ENCODE data around the gene SPP1.

DNA sequence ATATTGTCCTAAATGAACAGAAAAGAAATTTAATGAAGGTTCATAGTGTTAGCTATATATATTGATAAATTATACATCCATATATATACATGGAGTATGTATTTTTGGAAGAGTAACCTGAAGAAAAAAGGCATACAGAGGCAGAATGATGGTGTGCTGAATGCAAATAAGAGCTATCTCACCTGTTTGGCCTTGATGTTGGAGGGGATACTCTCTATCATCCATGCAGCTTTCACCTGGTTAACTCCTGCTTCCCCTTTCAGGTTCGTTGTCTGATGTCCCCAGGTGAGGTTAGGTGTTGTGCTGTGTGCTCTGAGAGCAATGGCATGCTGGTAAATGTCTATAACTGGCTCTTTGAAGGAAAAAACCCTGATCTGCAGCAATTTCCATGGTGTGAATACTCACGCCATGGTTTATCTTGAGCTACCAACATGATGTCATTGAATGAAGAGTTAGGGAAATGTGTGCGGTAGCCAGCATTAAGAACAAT is 31.8 kb upstream of the SPP1 start:
- TF ChIP-seq, protein P1, sequence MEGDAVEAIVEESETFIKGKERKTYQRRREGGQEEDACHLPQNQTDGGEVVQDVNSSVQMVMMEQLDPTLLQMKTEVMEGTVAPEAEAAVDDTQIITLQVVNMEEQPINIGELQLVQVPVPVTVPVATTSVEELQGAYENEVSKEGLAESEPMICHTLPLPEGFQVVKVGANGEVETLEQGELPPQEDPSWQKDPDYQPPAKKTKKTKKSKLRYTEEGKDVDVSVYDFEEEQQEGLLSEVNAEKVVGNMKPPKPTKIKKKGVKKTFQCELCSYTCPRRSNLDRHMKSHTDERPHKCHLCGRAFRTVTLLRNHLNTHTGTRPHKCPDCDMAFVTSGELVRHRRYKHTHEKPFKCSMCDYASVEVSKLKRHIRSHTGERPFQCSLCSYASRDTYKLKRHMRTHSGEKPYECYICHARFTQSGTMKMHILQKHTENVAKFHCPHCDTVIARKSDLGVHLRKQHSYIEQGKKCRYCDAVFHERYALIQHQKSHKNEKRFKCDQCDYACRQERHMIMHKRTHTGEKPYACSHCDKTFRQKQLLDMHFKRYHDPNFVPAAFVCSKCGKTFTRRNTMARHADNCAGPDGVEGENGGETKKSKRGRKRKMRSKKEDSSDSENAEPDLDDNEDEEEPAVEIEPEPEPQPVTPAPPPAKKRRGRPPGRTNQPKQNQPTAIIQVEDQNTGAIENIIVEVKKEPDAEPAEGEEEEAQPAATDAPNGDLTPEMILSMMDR (IDR thresholded peaks at IDR 0.05; ENCODE audit: borderline replicate concordance, extremely low read depth, low read length, poor library complexity, severe bottlenecking) = no peak
- TF ChIP-seq EZH2 (IDR thresholded peaks at IDR 0.05; ENCODE audit: borderline replicate concordance, low read depth, low read length, severe bottlenecking) = no peak
